Central memory CD4-positive, alpha-beta T cell (primary cell): Measurements from ENCODE around the gene CDK2.
"Not testable (repeated sequence)": the region's sequence is repeated elsewhere in the genome, so short reads cannot be mapped to it uniquely, and the experiment has no call there.

Experiments used
- DNase-seq: peaks from one replicate; pipeline ENCODE4 v3.0.0; 2022

The CDK2 gene

DNA sequence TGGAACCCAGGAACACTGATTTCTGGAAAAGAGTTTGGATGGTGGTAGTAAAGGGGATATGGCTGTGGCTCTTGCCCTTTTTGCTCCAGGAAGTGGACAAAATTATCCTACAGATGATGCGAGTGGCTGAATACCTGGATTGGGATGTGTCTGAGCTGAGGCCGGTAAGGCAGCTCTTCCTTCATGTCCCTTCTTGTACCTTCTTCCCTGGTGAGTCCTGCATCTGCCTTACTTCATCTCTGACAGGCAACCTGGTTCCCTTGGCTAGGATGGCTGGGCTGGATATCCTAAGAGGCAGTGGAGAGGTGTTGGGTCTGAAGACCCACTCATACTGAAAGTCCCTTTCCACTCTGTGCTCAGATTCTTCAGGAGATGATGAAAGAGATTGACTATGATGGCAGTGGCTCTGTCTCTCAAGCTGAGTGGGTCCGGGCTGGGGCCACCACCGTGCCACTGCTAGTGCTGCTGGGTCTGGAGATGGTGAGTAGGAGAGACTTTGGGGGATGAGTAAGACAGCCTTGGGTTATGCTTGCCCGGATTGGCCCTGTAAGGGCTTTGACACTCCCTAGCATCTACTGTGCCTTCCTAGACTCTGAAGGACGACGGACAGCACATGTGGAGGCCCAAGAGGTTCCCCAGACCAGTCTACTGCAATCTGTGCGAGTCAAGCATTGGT lies 27.7 kb upstream of the CDK2 start:
- no peak for DNase-seq

GRCh38 chr12:55940065-55940732 lies 26.4 kb upstream of the CDK2 start:
- peak; percentile 79 for DNase-seq

- no peak for DNase-seq
Measured at GRCh38 chr12:55942055-55942454, 24.6 kb upstream of the CDK2 start.

- no peak for DNase-seq
Measured at GRCh38 chr12:55942577-55943136, 24.0 kb upstream of the CDK2 start.

DNA sequence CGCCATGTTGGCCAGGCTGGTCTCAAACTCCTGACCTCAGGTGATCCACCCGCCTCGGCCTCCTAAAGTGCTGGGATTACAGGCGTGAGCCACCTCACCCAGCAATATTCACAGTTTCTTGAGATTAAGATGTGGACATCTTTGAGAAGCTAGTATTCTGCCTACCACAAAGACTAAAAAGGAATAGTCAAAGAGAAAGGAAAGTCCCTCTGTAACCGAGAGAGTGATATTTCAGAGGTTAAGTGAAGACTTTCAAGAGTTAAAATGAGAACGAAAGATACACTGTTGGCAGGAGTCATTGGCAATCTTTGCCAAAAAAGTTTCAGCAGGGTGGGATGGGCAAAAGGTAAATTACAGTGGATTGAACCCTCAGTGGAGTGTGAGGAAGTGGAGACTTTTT lies 20.1 kb upstream of the CDK2 start:
- DNase-seq: no peak

- DNase-seq: no peak
Measured at GRCh38 chr12:55955344-55955743, 11.3 kb upstream of the CDK2 start.

GRCh38 chr12:55955800-55956508 lies 10.7 kb upstream of the CDK2 start:
- peak; percentile 24 for DNase-seq

DNA sequence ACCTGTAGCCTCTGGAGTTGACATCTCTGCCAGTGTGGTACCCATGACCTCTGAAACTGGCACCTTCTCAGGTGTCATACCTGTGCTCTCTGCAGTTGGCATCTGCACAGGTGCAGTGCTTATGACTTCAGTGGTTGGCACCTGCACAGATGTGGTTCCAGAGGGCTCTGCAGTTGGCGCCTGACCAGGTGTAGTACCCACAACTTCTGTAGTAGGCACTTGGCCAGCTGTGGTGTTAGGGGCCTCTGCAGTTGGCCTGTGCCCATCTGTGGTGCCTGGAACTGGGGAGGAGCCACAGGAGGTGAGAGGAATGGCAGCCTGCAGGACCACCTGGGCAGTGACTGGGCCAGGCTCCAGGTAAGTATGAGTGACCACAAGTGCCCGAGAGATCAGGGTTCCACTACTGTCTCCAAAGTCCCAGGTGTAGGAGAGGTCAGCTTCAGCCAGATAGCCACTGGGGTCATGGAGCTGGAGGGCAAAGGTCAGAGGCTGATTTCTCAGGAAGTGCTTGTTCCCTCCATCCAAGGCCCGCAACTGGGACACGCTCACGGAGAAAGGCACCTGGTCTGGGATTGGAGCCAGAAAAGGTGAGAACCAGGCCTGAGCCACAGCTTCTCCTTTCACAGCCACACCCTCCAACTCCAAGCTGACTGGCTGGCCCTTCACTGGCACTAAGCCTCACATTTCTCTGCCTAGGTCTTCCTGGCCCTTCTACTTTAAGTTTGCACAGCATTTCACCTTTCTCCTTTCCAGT lies 9.3 kb upstream of the CDK2 start:
- no peak for DNase-seq

DNA sequence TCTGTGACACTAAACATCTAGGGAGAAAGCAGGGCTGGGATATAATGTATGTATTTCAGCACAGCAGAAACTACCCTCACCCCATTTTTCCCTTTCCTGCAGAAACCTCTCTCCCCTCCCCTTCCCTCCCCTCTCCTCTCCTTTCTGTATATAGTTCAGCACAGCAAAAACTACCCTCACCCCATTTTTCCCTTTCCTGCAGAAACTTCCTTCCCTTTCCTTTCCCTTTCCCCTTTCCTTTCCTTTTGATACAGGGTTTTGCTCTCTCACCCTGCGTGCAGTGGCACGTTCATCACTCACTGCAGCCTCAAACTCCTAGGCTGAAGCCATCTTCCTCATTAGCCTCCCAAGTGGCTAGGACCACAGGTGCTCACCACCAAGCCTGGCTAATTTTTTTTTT lies 2.9 kb upstream of the CDK2 start:
- no peak for DNase-seq

DNA sequence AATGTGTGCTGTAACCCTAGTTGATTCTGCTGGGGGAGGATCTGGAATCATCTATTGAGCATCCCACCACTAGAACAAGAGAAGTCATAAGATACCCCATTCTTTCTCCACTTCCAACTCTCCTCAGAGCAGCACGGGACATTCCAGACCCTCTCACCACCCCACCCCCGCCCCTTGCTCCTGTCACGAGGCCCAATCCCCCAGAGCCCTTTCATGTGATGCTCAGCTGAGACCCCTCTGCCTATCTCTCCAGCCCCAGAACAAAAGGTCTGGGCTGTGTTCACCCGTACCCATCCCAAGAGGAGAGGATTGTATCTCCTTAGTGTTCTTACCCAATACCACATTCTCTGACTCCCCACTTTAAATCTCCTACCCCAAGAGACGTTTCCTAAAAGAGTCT lies 1.4 kb upstream of the CDK2 start:
- no peak for DNase-seq

- no peak for DNase-seq
Measured at GRCh38 chr12:55965941-55966407, 656 bp upstream of the CDK2 start, which contains the start of gene PMEL. Gene PMEL (minus strand): TSS chr12:55966042. CDS start chr12:55966011, 31 bp downstream.

DNA sequence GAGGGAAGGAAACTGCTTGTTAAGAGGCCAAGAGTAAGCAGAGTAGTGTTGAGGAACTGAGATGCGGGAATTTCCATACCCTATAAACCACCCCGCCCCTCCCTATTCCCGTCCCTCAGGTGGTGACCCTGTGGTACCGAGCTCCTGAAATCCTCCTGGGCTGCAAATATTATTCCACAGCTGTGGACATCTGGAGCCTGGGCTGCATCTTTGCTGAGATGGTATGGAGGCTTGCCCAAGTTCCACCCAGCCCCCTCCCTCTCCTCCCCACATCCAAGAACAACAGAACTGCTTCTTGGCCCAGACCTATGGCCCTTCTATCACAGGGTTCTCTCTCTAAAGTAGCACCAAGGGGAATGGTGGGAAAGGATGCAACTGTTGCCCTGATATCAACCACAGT lies 2.7 kb downstream of the CDK2 start:
- DNase-seq: no peak

DNA sequence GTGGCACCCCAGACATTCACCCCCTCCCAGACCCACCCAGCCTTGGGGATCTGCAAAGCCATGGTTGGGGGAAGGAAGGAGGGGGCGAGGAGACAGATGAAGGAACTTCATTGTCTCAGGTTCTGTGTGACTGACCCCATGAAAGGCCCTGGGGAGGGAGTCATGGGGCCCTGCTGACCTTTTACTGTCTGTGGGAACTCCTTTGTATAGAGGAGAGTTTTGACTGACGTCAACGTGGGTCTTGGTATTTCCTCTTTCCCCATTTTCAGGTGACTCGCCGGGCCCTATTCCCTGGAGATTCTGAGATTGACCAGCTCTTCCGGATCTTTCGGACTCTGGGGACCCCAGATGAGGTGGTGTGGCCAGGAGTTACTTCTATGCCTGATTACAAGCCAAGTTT lies 4.1 kb downstream of the CDK2 start:
- DNase-seq: no peak

DNA sequence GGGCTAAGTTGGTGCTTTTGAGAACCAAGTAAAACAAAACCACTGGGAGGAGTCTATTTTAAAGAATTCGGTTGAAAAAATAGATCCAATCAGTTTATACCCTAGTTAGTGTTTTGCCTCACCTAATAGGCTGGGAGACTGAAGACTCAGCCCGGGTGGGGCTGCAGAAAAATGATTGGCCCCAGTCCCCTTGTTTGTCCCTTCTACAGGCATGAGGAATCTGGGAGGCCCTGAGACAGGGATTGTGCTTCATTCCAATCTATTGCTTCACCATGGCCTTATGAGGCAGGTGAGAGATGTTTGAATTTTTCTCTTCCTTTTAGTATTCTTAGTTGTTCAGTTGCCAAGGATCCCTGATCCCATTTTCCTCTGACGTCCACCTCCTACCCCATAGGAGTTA lies 5.4 kb downstream of the CDK2 start:
- no peak for DNase-seq

- DNase-seq: no peak
Measured at GRCh38 chr12:55972456-55972855, 5.8 kb downstream of the CDK2 start.

DNA sequence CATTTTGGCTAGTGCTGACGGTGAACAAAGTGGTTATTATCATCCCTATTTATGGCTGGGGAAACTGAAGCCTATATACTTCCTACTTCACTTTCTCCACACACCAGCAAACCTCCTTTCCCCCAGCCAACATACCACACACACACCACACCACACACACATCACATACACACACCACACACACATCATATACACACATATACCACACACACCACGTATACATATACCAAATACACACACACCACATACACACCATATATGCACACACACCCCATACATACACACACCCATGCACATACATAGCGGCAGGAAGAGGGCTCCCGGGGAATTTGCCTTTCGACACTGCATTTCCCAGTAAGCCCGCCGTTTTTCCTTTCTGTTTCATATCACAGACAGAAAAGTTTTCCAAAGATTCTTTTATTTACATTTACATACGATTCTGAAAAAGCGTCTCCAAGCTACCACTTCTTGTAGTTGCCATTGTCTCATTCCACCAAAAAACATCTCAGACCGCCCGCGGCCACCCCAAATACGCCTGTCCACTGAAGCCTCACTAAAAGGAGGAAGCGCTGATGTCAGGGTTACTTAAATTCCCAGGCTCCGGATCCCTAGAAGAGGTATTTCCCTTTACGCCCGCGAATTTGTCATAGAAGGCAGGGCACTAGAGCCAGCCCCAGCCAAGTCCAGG lies 6.4 kb downstream of the CDK2 start:
- no peak for DNase-seq

DNA sequence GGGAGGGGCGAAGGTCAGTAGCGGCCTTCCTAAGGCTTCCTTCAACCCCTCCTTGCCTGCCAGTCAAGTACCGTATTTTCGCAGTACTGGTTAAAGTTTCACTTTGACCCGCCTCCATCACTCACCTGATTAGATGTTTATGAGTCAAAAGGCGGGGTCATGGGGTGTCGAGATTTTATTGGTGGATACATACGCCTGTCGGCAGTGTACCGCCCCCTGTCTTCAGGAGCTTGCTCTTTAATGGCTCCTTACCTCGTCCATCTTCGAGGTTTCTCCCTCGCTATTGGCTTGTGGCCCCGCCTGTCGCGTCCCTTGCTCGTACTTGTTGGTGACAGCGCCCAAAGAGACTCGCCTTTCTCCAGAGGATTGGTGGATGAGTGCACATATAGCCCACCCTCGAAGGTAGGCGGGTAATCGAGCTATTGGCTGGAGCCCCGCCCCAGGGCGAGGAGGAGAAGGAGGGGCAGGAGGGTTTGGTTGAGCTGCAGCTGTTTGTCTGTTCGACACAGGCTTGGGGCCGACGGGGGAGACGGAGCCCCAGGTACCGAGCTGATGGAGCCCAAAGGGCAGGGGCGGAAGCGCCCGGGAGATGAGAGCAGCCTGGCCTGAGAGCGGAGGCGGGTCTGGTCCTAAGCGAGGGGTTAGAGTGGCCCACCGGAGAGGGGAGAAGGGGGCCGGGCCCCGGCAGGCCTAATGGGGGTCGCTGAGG lies 7.1 kb downstream of the CDK2 start, which contains the start of gene RAB5B:
RAB5B (plus strand) TSS at position 480 of the 709 bp plus-strand sequence. CDS start 12,883 bp downstream, outside the sequence.
- peak; percentile 99 for DNase-seq

- peak; percentile 5 for DNase-seq
Measured at GRCh38 chr12:55974308-55974730, 7.7 kb downstream of the CDK2 start.

DNA sequence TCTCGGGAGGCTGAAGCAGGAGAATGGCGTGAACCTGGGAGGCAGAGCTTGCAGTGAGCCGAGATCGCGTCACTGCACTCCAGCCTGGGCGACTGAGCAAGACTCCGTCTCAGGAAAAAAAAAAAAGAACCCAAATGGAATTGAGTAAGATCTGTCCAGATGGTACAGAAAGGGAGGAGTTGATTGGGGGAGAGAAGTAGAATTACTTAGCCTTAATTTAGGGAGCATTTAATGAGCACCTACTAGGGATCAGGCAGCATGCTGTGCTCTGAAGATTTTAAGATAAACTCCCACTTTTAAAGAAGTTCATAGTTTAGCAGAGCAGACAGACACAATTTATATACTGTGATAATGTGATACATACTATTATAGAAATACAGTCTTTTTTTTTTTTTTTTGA lies 11.8 kb downstream of the CDK2 start:
- DNase-seq: no peak

- no peak for DNase-seq
Measured at GRCh38 chr12:55979069-55979468, 12.4 kb downstream of the CDK2 start.

- DNase-seq: not testable (repeated sequence)
Measured at GRCh38 chr12:55981882-55982281, 15.3 kb downstream of the CDK2 start.
